Ishikawa (cell line): ENCODE data around the gene ASAP2.

ENCODE experiments used
- CEBPB ChIP-seq: IDR thresholded peaks from 2 replicates; pipeline ENCODE4 v1.6.1; 2012
- EP300 ChIP-seq: IDR thresholded peaks from 2 replicates; pipeline ENCODE4 v1.6.1; 2012; ENCODE audit warnings: borderline replicate concordance
- RAD21 ChIP-seq: IDR thresholded peaks from 2 replicates; pipeline ENCODE4 v1.6.1; 2012; ENCODE audit warnings: low read depth
- TCF12 ChIP-seq: IDR thresholded peaks from 2 replicates; pipeline ENCODE4 v1.6.1; 2012; ENCODE audit warnings: low read depth
- YY1 ChIP-seq: IDR thresholded peaks from 2 replicates; pipeline ENCODE4 v1.6.1; 2012; ENCODE audit warnings: low read depth
- ZBTB7A ChIP-seq: IDR thresholded peaks from 2 replicates; pipeline ENCODE4 v1.6.1; 2012; ENCODE audit warnings: low read depth
- TF ChIP-seq, protein P1 (sequence below): IDR thresholded peaks from 2 replicates; pipeline ENCODE4 v1.6.1; 2012; ENCODE audit warnings: low read depth, mild to moderate bottlenecking

- TF ChIP-seq ZBTB7A (no peak), EP300 (no peak), RAD21 (no peak), CEBPB (no peak), YY1 (no peak), TCF12 (no peak)
- TF ChIP-seq, protein P1, sequence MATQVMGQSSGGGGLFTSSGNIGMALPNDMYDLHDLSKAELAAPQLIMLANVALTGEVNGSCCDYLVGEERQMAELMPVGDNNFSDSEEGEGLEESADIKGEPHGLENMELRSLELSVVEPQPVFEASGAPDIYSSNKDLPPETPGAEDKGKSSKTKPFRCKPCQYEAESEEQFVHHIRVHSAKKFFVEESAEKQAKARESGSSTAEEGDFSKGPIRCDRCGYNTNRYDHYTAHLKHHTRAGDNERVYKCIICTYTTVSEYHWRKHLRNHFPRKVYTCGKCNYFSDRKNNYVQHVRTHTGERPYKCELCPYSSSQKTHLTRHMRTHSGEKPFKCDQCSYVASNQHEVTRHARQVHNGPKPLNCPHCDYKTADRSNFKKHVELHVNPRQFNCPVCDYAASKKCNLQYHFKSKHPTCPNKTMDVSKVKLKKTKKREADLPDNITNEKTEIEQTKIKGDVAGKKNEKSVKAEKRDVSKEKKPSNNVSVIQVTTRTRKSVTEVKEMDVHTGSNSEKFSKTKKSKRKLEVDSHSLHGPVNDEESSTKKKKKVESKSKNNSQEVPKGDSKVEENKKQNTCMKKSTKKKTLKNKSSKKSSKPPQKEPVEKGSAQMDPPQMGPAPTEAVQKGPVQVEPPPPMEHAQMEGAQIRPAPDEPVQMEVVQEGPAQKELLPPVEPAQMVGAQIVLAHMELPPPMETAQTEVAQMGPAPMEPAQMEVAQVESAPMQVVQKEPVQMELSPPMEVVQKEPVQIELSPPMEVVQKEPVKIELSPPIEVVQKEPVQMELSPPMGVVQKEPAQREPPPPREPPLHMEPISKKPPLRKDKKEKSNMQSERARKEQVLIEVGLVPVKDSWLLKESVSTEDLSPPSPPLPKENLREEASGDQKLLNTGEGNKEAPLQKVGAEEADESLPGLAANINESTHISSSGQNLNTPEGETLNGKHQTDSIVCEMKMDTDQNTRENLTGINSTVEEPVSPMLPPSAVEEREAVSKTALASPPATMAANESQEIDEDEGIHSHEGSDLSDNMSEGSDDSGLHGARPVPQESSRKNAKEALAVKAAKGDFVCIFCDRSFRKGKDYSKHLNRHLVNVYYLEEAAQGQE = no peak
Observed at GRCh38 chr2:9342659-9343058, 136.0 kb downstream of the ASAP2 start.
